LNCAP (cell line): Measurements from ENCODE around the gene PPP2R3C.

Experiments used
- CTCF ChIP-seq: fragments of 450-650 bp; IDR thresholded peaks from 2 replicates; pipeline ENCODE4 v1.5.1; 2017; ENCODE audit warnings: mild to moderate bottlenecking

The PPP2R3C gene

GRCh38 chr14:35121887-35122695 is at the start of gene PPP2R3C, which contains the start of gene PRORP:
Gene PPP2R3C (minus strand): TSS chr14:35121990. CDS start chr14:35121959, 31 bp downstream.
Gene PRORP (plus strand): TSS chr14:35122552. CDS start chr14:35123246, 694 bp downstream.
- TF ChIP-seq CTCF = no peak

GRCh38 chr14:35167496-35167895 is 45.7 kb upstream of the PPP2R3C start:
- TF ChIP-seq CTCF = no peak

- no peak for TF ChIP-seq CTCF
Measured at GRCh38 chr14:35164849-35165248, 43.1 kb upstream of the PPP2R3C start.

- TF ChIP-seq CTCF = no peak
Measured at GRCh38 chr14:35163384-35163783, 41.6 kb upstream of the PPP2R3C start.

- no peak for TF ChIP-seq CTCF
Measured at GRCh38 chr14:35161231-35161630, 39.4 kb upstream of the PPP2R3C start.

GRCh38 chr14:35159742-35160409 is 38.1 kb upstream of the PPP2R3C start:
- TF ChIP-seq CTCF = no peak

GRCh38 chr14:35158951-35159653 is 37.3 kb upstream of the PPP2R3C start:
- no peak for TF ChIP-seq CTCF
